KMS-11 (cell line): ENCODE measurements around the gene SGCD.

Source experiments
- H2AFZ ChIP-seq: fragments of 200-600 bp; sonication (generic); 2 replicates; pipeline ENCODE4 v1.6.1; 2016; ENCODE audit warnings: antibody characterized with exemption, mixed run types, low read depth
- H3K27ac ChIP-seq: fragments of 200-600 bp; sonication (generic); 2 replicates; pipeline ENCODE4 v1.6.1; 2016; ENCODE audit warnings: mild to moderate bottlenecking, mixed run types
- H3K27me3 ChIP-seq: fragments of 200-600 bp; sonication (generic); 2 replicates; pipeline ENCODE4 v1.6.1; 2017; ENCODE audit warnings: mild to moderate bottlenecking, low read depth, mixed run types, moderate library complexity; ENCODE audit not compliant: insufficient read depth
- H3K36me3 ChIP-seq: fragments of 200-600 bp; sonication (generic); 2 replicates; pipeline ENCODE4 v1.6.1; 2017; ENCODE audit warnings: mild to moderate bottlenecking, mixed run types; ENCODE audit not compliant: insufficient read depth
- H3K4me1 ChIP-seq: fragments of 200-600 bp; sonication (generic); 2 replicates; pipeline ENCODE4 v1.6.1; 2016; ENCODE audit warnings: mild to moderate bottlenecking, low read depth, mixed run types; ENCODE audit not compliant: poor library complexity, severe bottlenecking
- H3K4me2 ChIP-seq: fragments of 200-600 bp; sonication (generic); 2 replicates; pipeline ENCODE4 v1.7.0; 2016; ENCODE audit warnings: mild to moderate bottlenecking, mixed run types
- H3K4me3 ChIP-seq: fragments of 200-600 bp; sonication (generic); IDR thresholded peaks from 2 replicates; pipeline ENCODE4 v1.6.1; 2017; ENCODE audit warnings: low read depth, low read length, mixed read lengths; ENCODE audit not compliant: insufficient read depth
- H3K79me2 ChIP-seq: fragments of 200-600 bp; sonication (generic); 2 replicates; pipeline ENCODE4 v1.6.1; 2016; ENCODE audit warnings: low read depth, mixed run types; ENCODE audit not compliant: insufficient read depth
- H3K9ac ChIP-seq: fragments of 200-600 bp; sonication (generic); 2 replicates; pipeline ENCODE4 v1.6.1; 2016; ENCODE audit warnings: mild to moderate bottlenecking, mixed run types
- H4K20me1 ChIP-seq: fragments of 200-600 bp; sonication (generic); 2 replicates; pipeline ENCODE4 v1.6.1; 2016; ENCODE audit warnings: mild to moderate bottlenecking, mixed run types; ENCODE audit not compliant: insufficient read depth
- TF ChIP-seq, protein P1 (sequence below): fragments of 200-600 bp; sonication (generic); conservative IDR thresholded peaks from 2 replicates; pipeline ENCODE4 v1.6.1; 2017; ENCODE audit warnings: low read depth, mild to moderate bottlenecking, antibody characterized with exemption, low read length, moderate library complexity, mixed read lengths

Gene SGCD

GRCh38 chr5:156466871-156467270 lies 139.9 kb downstream of the SGCD start:
- H3K4me1 ChIP-seq, result no peaks in the 10 kb centered on the region
- no peak overlapping the region for H3K4me3 ChIP-seq
- no peaks in the 10 kb centered on the region for H4K20me1 ChIP-seq
- TF ChIP-seq, protein P1, sequence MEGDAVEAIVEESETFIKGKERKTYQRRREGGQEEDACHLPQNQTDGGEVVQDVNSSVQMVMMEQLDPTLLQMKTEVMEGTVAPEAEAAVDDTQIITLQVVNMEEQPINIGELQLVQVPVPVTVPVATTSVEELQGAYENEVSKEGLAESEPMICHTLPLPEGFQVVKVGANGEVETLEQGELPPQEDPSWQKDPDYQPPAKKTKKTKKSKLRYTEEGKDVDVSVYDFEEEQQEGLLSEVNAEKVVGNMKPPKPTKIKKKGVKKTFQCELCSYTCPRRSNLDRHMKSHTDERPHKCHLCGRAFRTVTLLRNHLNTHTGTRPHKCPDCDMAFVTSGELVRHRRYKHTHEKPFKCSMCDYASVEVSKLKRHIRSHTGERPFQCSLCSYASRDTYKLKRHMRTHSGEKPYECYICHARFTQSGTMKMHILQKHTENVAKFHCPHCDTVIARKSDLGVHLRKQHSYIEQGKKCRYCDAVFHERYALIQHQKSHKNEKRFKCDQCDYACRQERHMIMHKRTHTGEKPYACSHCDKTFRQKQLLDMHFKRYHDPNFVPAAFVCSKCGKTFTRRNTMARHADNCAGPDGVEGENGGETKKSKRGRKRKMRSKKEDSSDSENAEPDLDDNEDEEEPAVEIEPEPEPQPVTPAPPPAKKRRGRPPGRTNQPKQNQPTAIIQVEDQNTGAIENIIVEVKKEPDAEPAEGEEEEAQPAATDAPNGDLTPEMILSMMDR, result no peak
- H3K27me3 ChIP-seq, result no peaks in the 10 kb centered on the region
- no peaks in the 10 kb centered on the region for H3K79me2 ChIP-seq
- no peak overlapping the region for H3K27ac ChIP-seq
- no peak overlapping the region for H3K4me2 ChIP-seq
- H2AFZ ChIP-seq, result no peak overlapping the region
- H3K36me3 ChIP-seq, result no peaks in the 10 kb centered on the region
- no peak overlapping the region for H3K9ac ChIP-seq

- TF ChIP-seq, protein P1, result no peak
- no peak overlapping the region for H3K4me2 ChIP-seq
- no peaks in the 10 kb centered on the region for H4K20me1 ChIP-seq
- no peak overlapping the region for H3K4me3 ChIP-seq
- H3K36me3 ChIP-seq, result no peaks in the 10 kb centered on the region
- H3K9ac ChIP-seq, result no peak overlapping the region
- no peaks in the 10 kb centered on the region for H3K4me1 ChIP-seq
- H3K79me2 ChIP-seq, result no peaks in the 10 kb centered on the region
- H3K27ac ChIP-seq, result no peak overlapping the region
- H2AFZ ChIP-seq, result no peak overlapping the region
- H3K27me3 ChIP-seq, result no peaks in the 10 kb centered on the region
Measured at GRCh38 chr5:156469636-156470035, 142.7 kb downstream of the SGCD start.

GRCh38 chr5:156471893-156472292 lies 144.9 kb downstream of the SGCD start:
- H4K20me1 ChIP-seq, result no peaks in the 10 kb centered on the region
- H3K4me1 ChIP-seq, result no peaks in the 10 kb centered on the region
- TF ChIP-seq, protein P1, result no peak
- no peaks in the 10 kb centered on the region for H3K36me3 ChIP-seq
- no peak overlapping the region for H3K27ac ChIP-seq
- H3K9ac ChIP-seq, result no peak overlapping the region
- no peak overlapping the region for H3K4me3 ChIP-seq
- H2AFZ ChIP-seq, result no peak overlapping the region
- no peak overlapping the region for H3K4me2 ChIP-seq
- no peaks in the 10 kb centered on the region for H3K79me2 ChIP-seq
- no peaks in the 10 kb centered on the region for H3K27me3 ChIP-seq

GRCh38 chr5:156473269-156473908 lies 146.4 kb downstream of the SGCD start:
- no peaks in the 10 kb centered on the region for H4K20me1 ChIP-seq
- no peak overlapping the region for H3K4me2 ChIP-seq
- TF ChIP-seq, protein P1, result no peak
- H3K79me2 ChIP-seq, result no peaks in the 10 kb centered on the region
- no peak overlapping the region for H3K4me3 ChIP-seq
- no peaks in the 10 kb centered on the region for H3K27me3 ChIP-seq
- H3K36me3 ChIP-seq, result no peaks in the 10 kb centered on the region
- no peak overlapping the region for H3K27ac ChIP-seq
- H2AFZ ChIP-seq, result no peak overlapping the region
- no peaks in the 10 kb centered on the region for H3K4me1 ChIP-seq
- H3K9ac ChIP-seq, result no peak overlapping the region
